Osteocyte (in vitro differentiated cells): ENCODE results near the gene GNA15. TPM values are rescaled to one million over a fixed set of nuclear protein-coding genes. Genes with fewer than 3 reads are reported as not detected.

ENCODE experiments used
- DNase-seq: peaks from one replicate; pipeline ENCODE4 v3.0.0; 2021; ENCODE audit warnings: mixed read lengths; ENCODE audit not compliant: unreplicated experiment; ENCODE audit errors: extremely low spot score
- H3K27ac Mint-ChIP-seq: one replicate; pipeline ENCODE4 v1.8.0; 2021; ENCODE audit warnings: mild to moderate bottlenecking, mixed read lengths; ENCODE audit not compliant: unreplicated experiment
- H3K27me3 Mint-ChIP-seq: one replicate; pipeline ENCODE4 v1.8.0; 2021; ENCODE audit warnings: mixed read lengths; ENCODE audit not compliant: unreplicated experiment
- H3K36me3 Mint-ChIP-seq: one replicate; pipeline ENCODE4 v1.8.0; 2021; ENCODE audit warnings: mixed read lengths; ENCODE audit not compliant: unreplicated experiment
- H3K4me1 Mint-ChIP-seq: one replicate; pipeline ENCODE4 v1.8.0; 2021; ENCODE audit warnings: mixed read lengths; ENCODE audit not compliant: unreplicated experiment
- H3K4me3 Mint-ChIP-seq: one replicate; pipeline ENCODE4 v1.8.0; 2021; ENCODE audit warnings: mild to moderate bottlenecking, moderate library complexity, mixed read lengths; ENCODE audit not compliant: unreplicated experiment
- H3K9me3 Mint-ChIP-seq: one replicate; pipeline ENCODE4 v1.8.0; 2021; ENCODE audit warnings: mixed read lengths; ENCODE audit not compliant: unreplicated experiment
- total RNA-seq: library from RNA; stranded (reverse); gene quantifications from 2 replicates; pipeline ENCODE4 v1.2.1, GENCODE V29; 2021
- TF ChIP-seq, protein P1 (sequence below): fragments of 200-600 bp; sonication (generic); IDR thresholded peaks from 2 replicates; pipeline ENCODE4 v1.5.0; 2021; ENCODE audit warnings: antibody characterized with exemption, mild to moderate bottlenecking, moderate library complexity

GNA15 gene
- total RNA-seq, 1 donor from 2014 or later, result not detected

DNA sequence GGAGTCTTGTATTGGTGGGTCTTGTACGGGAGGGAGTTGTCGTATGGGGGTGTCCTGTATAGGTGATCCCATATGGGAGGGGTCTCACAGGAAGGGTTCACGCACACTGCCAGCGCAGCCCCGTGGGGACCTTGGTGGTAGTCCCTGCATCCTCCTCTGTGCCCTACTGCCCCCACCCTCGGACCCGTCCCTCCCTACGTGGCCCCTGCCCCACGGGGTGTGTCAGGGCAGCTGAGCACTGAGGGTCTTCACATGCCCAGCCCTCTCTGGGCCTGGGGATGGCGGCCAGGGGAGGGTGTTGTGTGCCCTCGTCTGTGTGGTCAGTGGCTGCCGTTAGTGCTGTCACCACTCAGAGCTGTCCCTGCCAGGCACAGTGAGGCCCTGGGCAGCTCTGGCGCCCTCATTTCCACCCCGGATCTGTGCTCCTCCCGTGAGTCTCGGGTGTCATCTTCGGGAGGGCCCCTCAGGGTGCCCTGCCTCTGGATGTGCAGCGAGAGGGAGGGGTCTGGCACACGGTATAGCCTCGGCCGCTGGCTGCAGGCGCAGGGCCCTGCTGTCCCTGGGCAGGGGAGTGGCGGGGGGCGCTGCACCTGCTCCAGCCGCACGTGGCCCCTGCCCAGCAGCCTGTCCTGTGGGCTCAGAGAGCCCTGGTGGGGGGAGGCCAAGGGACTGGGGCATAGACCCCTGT lies 16.0 kb upstream of the GNA15 start:
- TF ChIP-seq, protein P1, sequence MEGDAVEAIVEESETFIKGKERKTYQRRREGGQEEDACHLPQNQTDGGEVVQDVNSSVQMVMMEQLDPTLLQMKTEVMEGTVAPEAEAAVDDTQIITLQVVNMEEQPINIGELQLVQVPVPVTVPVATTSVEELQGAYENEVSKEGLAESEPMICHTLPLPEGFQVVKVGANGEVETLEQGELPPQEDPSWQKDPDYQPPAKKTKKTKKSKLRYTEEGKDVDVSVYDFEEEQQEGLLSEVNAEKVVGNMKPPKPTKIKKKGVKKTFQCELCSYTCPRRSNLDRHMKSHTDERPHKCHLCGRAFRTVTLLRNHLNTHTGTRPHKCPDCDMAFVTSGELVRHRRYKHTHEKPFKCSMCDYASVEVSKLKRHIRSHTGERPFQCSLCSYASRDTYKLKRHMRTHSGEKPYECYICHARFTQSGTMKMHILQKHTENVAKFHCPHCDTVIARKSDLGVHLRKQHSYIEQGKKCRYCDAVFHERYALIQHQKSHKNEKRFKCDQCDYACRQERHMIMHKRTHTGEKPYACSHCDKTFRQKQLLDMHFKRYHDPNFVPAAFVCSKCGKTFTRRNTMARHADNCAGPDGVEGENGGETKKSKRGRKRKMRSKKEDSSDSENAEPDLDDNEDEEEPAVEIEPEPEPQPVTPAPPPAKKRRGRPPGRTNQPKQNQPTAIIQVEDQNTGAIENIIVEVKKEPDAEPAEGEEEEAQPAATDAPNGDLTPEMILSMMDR, result no peak
- no peak for DNase-seq
- H3K27ac Mint-ChIP-seq, result no peak overlapping the region
- peaks cover 4% of the 10 kb centered on the region for H3K4me1 Mint-ChIP-seq
- no peaks in the 10 kb centered on the region for H3K27me3 Mint-ChIP-seq
- H3K4me3 Mint-ChIP-seq, result no peak overlapping the region
- no peaks in the 10 kb centered on the region for H3K9me3 Mint-ChIP-seq
- peaks cover 6% of the 10 kb centered on the region for H3K36me3 Mint-ChIP-seq

DNA sequence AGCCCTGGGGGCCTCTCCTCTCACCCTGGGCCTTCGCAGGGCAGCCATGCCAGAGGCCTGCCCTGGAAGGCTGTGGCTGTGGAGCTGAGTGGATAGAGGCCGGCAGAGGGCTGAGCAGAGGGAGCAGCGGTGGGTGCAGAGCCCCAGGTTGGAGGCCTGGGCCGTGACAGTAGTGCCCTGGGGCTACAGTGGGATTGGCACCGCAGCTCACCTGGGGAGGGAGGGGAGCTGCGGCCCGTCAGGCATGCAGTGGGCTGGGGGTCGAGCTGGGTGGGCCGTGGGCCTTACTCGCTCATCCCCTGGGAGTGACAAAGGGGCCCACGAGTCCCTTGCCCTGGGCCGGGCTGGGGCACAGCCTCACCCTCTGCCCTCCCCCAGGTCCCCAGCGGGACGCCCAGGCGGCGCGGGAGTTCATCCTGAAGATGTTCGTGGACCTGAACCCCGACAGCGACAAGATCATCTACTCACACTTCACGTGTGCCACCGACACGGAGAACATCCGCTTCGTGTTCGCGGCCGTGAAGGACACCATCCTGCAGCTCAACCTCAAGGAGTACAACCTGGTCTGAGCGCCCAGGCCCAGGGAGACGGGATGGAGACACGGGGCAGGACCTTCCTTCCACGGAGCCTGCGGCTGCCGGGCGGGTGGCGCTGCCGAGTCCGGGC lies 15.1 kb upstream of the GNA15 start:
- H3K9me3 Mint-ChIP-seq, result no peaks in the 10 kb centered on the region
- H3K27me3 Mint-ChIP-seq, result no peaks in the 10 kb centered on the region

GRCh38 chr19:3121396-3121795 lies 14.4 kb upstream of the GNA15 start:
- Mint-ChIP-seq H3K4me3 (no peak overlapping the region), H3K27me3 (no peaks in the 10 kb centered on the region), H3K36me3 (peaks cover 6% of the 10 kb centered on the region), H3K4me1 (peaks cover under 1% of the 10 kb centered on the region), H3K27ac (no peak overlapping the region), H3K9me3 (no peaks in the 10 kb centered on the region)
- TF ChIP-seq, protein P1, result no peak
- DNase-seq, result no peak

More for the DNA sequence above, 15.1 kb upstream of the GNA15 start:
- Mint-ChIP-seq H3K4me3 (no peak overlapping the region), H3K4me1 (peaks cover 4% of the 10 kb centered on the region), H3K36me3 (peaks cover 6% of the 10 kb centered on the region), H3K27ac (no peak overlapping the region)
- TF ChIP-seq, protein P1, result no peak
- no peak for DNase-seq

DNA sequence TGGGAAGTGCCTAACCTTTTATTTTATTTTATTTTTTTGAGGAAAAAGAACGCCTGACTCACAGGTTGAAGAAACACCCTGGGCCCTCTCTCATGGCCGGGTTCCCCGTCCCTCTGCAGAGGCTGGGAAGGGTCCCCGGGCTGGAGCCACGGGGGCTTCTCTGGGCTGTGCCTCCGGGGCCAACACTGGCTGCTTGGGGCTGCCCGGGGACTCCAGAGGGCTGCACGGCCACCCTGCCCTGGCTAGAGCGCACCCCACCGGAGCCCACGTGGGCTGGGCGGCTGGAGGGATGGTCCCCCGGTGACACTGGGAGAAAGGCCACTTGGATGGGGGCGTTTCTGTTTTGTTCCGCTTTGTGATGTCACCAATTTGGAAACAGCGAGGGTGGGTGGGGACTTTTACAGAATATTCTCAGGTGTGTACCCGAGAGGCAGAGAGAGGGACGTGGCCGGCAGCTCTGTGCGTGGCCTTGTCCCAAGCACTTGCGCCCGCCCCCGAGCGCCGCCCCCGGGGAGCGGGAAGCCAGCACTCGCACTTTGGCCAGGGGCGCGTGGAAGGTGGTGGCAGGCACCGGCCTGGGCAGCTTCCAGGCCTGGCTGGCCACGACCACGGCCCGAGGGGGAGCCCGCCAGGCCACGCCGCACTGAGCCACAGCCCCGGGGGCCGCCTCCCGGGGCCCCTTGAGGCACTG lies 13.9 kb upstream of the GNA15 start:
- H3K36me3 Mint-ChIP-seq, result peaks cover 6% of the 10 kb centered on the region
- no peaks in the 10 kb centered on the region for H3K27me3 Mint-ChIP-seq
- H3K9me3 Mint-ChIP-seq, result no peaks in the 10 kb centered on the region
- no peaks in the 10 kb centered on the region for H3K4me1 Mint-ChIP-seq
- H3K27ac Mint-ChIP-seq, result no peak overlapping the region
- TF ChIP-seq, protein P1, result no peak
- DNase-seq, result no peak
- no peak overlapping the region for H3K4me3 Mint-ChIP-seq

- no peaks in the 10 kb centered on the region for H3K9me3 Mint-ChIP-seq
- no peak for DNase-seq
- no peaks in the 10 kb centered on the region for H3K4me1 Mint-ChIP-seq
- TF ChIP-seq, protein P1, result no peak
- H3K27ac Mint-ChIP-seq, result no peak overlapping the region
- H3K27me3 Mint-ChIP-seq, result no peaks in the 10 kb centered on the region
- peaks cover 6% of the 10 kb centered on the region for H3K36me3 Mint-ChIP-seq
- H3K4me3 Mint-ChIP-seq, result no peak overlapping the region
Observed at GRCh38 chr19:3122512-3122870, 13.3 kb upstream of the GNA15 start.
